ENCODE results near the gene TAB2.
A peak's percentile ranks its signal among the peaks of the same experiment; 100 is the strongest.
"Not testable (repeated sequence)": the region's sequence is repeated elsewhere in the genome, so short reads cannot be mapped to it uniquely, and the experiment has no call there.

TAB2 gene

GRCh38 chr6:149300563-149300962 lies 16.9 kb upstream of the TAB2 start:
- no peaks in the 10 kb centered on the region for H3K36me3 Mint-ChIP-seq
- no peak overlapping the region for H3K27ac Mint-ChIP-seq
- H3K4me3 Mint-ChIP-seq = no peak overlapping the region
- peaks cover 4% of the 10 kb centered on the region for H3K4me1 Mint-ChIP-seq
- H3K27me3 Mint-ChIP-seq = no peaks in the 10 kb centered on the region
- ATAC-seq = no peak
- H3K9me3 Mint-ChIP-seq = no peaks in the 10 kb centered on the region

GRCh38 chr6:149302723-149303122 lies 14.8 kb upstream of the TAB2 start:
- Mint-ChIP-seq H3K36me3 (no peaks in the 10 kb centered on the region), H3K4me1 (peaks cover 4% of the 10 kb centered on the region), H3K27ac (no peak overlapping the region), H3K4me3 (no peak overlapping the region), H3K9me3 (no peaks in the 10 kb centered on the region), H3K27me3 (no peaks in the 10 kb centered on the region)
- no peak for ATAC-seq

GRCh38 chr6:149303468-149303867 lies 14.0 kb upstream of the TAB2 start:
- Mint-ChIP-seq H3K36me3 (no peaks in the 10 kb centered on the region), H3K9me3 (no peaks in the 10 kb centered on the region), H3K4me1 (peaks cover 4% of the 10 kb centered on the region), H3K27ac (no peak overlapping the region), H3K27me3 (no peaks in the 10 kb centered on the region), H3K4me3 (no peak overlapping the region)
- ATAC-seq = no peak

- ATAC-seq = no peak
- Mint-ChIP-seq H3K4me3 (no peak overlapping the region), H3K9me3 (no peaks in the 10 kb centered on the region), H3K4me1 (peaks cover 4% of the 10 kb centered on the region), H3K27ac (no peak overlapping the region), H3K36me3 (no peaks in the 10 kb centered on the region), H3K27me3 (no peaks in the 10 kb centered on the region)
Observed at GRCh38 chr6:149305372-149305771, 12.1 kb upstream of the TAB2 start.

GRCh38 chr6:149306967-149307366 lies 10.5 kb upstream of the TAB2 start:
- ATAC-seq = no peak
- Mint-ChIP-seq H3K4me3 (no peak overlapping the region), H3K27me3 (no peaks in the 10 kb centered on the region), H3K36me3 (no peaks in the 10 kb centered on the region), H3K4me1 (peaks cover 4% of the 10 kb centered on the region), H3K27ac (no peak overlapping the region), H3K9me3 (no peaks in the 10 kb centered on the region)

- no peak for ATAC-seq
- H3K4me1 Mint-ChIP-seq = no peaks in the 10 kb centered on the region
- no peaks in the 10 kb centered on the region for H3K9me3 Mint-ChIP-seq
- H3K4me3 Mint-ChIP-seq = no peak overlapping the region
- H3K36me3 Mint-ChIP-seq = no peaks in the 10 kb centered on the region
- no peak overlapping the region for H3K27ac Mint-ChIP-seq
- H3K27me3 Mint-ChIP-seq = no peaks in the 10 kb centered on the region
Observed at GRCh38 chr6:149311293-149311692, 6.2 kb upstream of the TAB2 start.

- Mint-ChIP-seq H3K27me3 (no peaks in the 10 kb centered on the region), H3K36me3 (no peaks in the 10 kb centered on the region), H3K4me3 (no peak overlapping the region), H3K27ac (no peak overlapping the region), H3K4me1 (no peaks in the 10 kb centered on the region), H3K9me3 (no peaks in the 10 kb centered on the region)
- ATAC-seq = no peak
Observed at GRCh38 chr6:149311766-149312165, 5.7 kb upstream of the TAB2 start.

- ATAC-seq = no peak
- no peaks in the 10 kb centered on the region for H3K9me3 Mint-ChIP-seq
- H3K4me3 Mint-ChIP-seq = no peak overlapping the region
- H3K27ac Mint-ChIP-seq = no peak overlapping the region
- no peaks in the 10 kb centered on the region for H3K36me3 Mint-ChIP-seq
- H3K27me3 Mint-ChIP-seq = no peaks in the 10 kb centered on the region
- H3K4me1 Mint-ChIP-seq = no peaks in the 10 kb centered on the region
Observed at GRCh38 chr6:149313070-149313469, 4.4 kb upstream of the TAB2 start.

- Mint-ChIP-seq H3K4me3 (no peak overlapping the region), H3K36me3 (no peaks in the 10 kb centered on the region), H3K27ac (no peak overlapping the region), H3K9me3 (no peaks in the 10 kb centered on the region), H3K27me3 (no peaks in the 10 kb centered on the region), H3K4me1 (no peaks in the 10 kb centered on the region)
- no peak for ATAC-seq
Observed at GRCh38 chr6:149313861-149314260, 3.7 kb upstream of the TAB2 start.

GRCh38 chr6:149314325-149314905 lies 3.1 kb upstream of the TAB2 start:
- H3K4me1 Mint-ChIP-seq = peaks cover 1% of the 10 kb centered on the region
- no peaks in the 10 kb centered on the region for H3K36me3 Mint-ChIP-seq
- ATAC-seq = no peak
- H3K4me3 Mint-ChIP-seq = no peak overlapping the region
- H3K27me3 Mint-ChIP-seq = no peaks in the 10 kb centered on the region
- H3K27ac Mint-ChIP-seq = no peak overlapping the region
- no peaks in the 10 kb centered on the region for H3K9me3 Mint-ChIP-seq

- Mint-ChIP-seq H3K27ac (peak overlapping the region; percentile 94), H3K36me3 (no peaks in the 10 kb centered on the region), H3K4me3 (peak overlapping the region; percentile 86), H3K9me3 (no peaks in the 10 kb centered on the region), H3K4me1 (peaks cover 16% of the 10 kb centered on the region), H3K27me3 (no peaks in the 10 kb centered on the region)
- no peak for ATAC-seq
Observed at GRCh38 chr6:149316108-149316727, 1.3 kb upstream of the TAB2 start.

GRCh38 chr6:149316740-149317643 lies 520 bp upstream of the TAB2 start:
- Mint-ChIP-seq H3K27ac (peak overlapping the region; percentile 94), H3K36me3 (no peaks in the 10 kb centered on the region), H3K9me3 (no peaks in the 10 kb centered on the region), H3K4me3 (peak overlapping the region; percentile 86), H3K27me3 (no peaks in the 10 kb centered on the region), H3K4me1 (peaks cover 17% of the 10 kb centered on the region)
- ATAC-seq = peak; percentile 87

GRCh38 chr6:149318581-149319286 lies 1.2 kb downstream of the TAB2 start:
- no peaks in the 10 kb centered on the region for H3K36me3 Mint-ChIP-seq
- H3K4me3 Mint-ChIP-seq = peak overlapping the region; percentile 86
- peak overlapping the region; percentile 94 for H3K27ac Mint-ChIP-seq
- H3K9me3 Mint-ChIP-seq = no peaks in the 10 kb centered on the region
- peaks cover 34% of the 10 kb centered on the region for H3K4me1 Mint-ChIP-seq
- H3K27me3 Mint-ChIP-seq = no peaks in the 10 kb centered on the region
- peak; percentile 24 for ATAC-seq

- no peaks in the 10 kb centered on the region for H3K36me3 Mint-ChIP-seq
- H3K9me3 Mint-ChIP-seq = no peaks in the 10 kb centered on the region
- H3K27me3 Mint-ChIP-seq = no peaks in the 10 kb centered on the region
- no peak for ATAC-seq
- H3K27ac Mint-ChIP-seq = peak overlapping the region; percentile 94
- peak overlapping the region; percentile 86 for H3K4me3 Mint-ChIP-seq
- H3K4me1 Mint-ChIP-seq = peaks cover 40% of the 10 kb centered on the region
Observed at GRCh38 chr6:149319422-149319821, 1.9 kb downstream of the TAB2 start.

GRCh38 chr6:149320016-149320415 lies 2.5 kb downstream of the TAB2 start:
- H3K27me3 Mint-ChIP-seq, H3K36me3 Mint-ChIP-seq, H3K9me3 Mint-ChIP-seq, ATAC-seq: not testable (repeated sequence)
- Mint-ChIP-seq H3K27ac (peak overlapping the region; percentile 94), H3K4me3 (peak overlapping the region; percentile 86), H3K4me1 (peaks cover 46% of the 10 kb centered on the region)
